GM21723 (cell line): Measurements from ENCODE around the gene CFAP74.

ENCODE experiments used
- ATAC-seq: cut with Tn5 transposase; IDR thresholded peaks from one replicate; pipeline ENCODE4 v1.9.1; 2021; ENCODE audit warnings: mild to moderate bottlenecking, moderate library complexity; ENCODE audit not compliant: unreplicated experiment

CFAP74 gene

DNA sequence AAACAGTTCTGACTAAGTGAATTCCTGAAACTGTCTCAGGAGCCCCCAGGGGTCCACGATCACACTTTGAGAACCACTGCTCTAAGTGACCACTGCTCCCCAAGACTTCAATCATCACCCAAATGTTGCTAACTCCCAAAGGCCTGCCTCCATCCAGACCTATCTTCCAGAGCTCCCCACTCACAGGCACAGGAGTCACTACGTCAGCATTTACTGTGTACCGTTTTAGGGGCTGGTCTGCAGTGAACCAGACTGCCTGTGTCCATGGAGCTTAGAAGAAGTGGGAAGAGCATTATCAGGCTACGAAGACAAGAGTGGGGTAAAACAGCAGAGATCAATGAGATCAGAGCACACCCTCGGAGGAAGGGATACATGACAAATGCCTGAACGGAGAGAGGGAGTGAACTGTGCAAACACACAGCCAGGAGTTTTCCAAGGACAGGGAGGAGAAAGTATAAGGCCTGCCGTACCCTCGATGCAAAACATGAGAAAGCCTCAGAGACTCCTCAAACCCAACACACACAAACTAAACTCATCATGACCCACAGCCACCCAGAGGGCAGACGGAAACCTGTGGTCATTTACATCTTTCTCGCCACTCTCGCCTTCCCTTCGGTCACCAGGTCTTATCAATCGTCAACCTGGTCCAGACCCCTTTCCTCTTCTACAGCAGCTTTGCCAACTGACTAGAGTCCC, 122.8 kb downstream of the CFAP74 start:
- ATAC-seq = no peak

DNA sequence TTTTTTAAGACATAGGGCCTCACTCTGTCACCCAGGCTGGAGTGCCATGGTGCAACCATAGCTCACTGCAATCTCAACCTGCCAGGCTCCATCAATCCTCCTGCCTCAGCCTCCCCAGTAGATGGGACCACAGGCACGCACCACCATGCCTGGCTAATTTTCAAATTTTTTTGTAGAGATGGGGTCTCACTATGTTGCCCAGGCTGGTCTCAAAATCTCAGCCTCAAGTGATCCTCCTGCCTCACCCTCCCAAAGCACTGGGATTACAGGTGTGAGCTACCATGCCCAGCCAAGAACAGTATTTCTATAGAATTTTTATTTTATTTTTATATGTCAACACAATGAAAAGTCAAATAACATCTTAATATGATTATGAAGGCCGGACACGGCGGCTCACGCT, 123.6 kb downstream of the CFAP74 start:
- ATAC-seq = no peak

DNA sequence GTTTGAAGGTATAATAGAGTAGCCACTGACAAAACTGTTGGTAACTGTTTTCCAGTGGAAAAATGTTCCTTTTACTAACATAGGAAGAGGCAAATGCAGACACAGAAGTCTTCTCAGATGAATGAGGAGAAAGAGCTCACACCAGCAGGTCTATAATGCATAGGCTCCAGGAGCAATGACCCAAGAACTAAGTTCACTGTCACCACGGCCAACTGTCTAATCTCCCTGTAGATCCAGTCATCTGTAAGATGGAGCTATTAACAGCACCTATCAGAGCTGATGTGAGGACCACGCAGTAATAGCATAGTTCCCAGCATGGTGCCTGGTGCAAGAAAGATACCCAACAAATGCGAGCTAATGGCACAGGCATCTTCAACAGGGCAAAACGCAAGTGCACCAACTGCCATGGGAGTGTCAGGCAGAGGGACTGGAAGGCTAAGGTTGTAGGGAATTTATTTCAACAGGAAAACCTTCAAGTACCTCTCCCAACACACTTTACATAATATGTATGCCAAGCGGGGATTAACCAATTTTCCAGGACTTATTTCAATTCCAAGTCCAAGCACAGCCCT, 125.6 kb downstream of the CFAP74 start:
- ATAC-seq = no peak

DNA sequence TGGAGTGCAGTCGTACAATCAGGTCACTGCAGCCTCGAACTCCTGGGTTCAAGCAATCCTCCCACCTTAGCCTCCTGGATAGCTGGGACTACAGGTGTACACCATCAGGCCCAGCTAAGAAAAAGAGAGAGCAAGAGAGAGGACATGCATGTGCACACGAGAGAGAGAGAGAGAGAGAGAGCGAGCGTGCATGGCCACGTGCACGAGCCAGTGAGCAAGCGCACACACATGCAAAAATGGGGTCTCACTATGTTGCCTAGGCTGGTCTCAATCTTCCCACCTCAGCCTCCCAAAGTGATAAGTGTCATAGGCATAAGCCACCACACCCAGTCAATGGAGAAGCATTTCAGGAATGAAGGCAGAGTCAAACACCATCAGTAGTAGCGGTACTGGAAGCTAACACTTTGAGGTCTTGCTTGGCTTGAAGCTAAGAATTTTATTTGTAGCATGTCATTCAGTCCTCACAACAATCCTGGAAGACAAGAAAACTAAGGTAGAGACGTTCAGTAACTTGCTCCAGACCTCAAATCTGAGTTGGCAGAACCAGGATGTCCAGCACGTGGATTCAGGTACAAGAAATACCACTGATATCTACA, 127.2 kb downstream of the CFAP74 start:
- no peak for ATAC-seq

DNA sequence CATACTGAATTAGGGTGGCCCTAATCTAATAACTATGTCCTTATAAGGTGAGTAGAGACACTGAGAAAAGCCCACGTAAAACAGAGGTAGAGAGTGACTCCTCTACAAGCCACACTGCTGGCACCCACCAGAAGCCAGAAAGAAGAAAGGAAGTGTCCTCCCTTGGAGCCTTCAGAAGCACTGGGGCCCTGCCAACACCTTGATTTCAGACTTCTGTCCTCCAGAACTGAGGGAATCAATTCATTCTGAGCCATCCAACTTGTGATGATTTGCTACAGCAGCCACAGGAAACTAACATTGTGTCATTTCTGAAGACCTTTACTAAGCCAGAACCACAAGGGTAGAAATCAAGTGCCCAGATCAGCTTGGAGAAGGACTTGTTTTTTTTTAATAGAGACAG, 127.7 kb downstream of the CFAP74 start:
- ATAC-seq = no peak

DNA sequence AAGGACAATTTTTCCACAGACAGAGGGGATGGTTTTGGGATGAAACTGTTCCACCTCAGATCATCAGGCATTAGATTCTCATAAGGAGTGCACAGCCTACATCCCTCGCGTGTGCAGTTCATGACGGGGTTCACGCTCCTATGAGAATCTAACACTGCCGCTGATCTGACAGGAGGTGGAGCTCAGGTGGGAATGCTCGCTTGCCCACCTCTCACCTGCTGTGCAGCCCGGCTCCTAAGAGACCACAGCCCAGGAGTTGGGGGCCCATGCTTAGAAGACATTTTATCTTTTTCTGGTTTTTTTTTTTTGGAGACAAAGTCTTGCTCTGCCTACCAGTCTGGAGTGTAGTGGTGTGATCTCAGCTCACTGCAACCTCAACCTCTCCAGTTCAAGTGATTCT, 128.7 kb downstream of the CFAP74 start:
- ATAC-seq = no peak

DNA sequence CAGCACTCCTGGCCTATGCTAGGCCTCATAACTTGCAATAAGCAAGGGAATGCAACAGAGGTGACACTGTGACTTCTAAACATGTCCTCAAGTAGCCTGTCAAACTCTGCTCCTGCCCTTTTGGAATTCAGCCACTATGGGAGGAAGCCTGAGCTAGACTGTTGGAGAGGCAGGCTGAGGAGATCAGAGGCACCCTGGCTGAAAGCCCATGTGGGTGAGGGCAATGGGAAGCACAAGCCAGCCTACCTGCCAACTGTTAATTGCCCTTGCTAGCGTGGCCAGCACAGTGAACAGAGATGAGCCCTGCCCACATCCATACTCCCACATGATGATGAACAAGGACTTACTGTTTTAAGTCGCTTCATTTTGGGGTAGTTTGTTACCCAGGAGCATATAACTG, 130.4 kb downstream of the CFAP74 start:
- no peak for ATAC-seq

DNA sequence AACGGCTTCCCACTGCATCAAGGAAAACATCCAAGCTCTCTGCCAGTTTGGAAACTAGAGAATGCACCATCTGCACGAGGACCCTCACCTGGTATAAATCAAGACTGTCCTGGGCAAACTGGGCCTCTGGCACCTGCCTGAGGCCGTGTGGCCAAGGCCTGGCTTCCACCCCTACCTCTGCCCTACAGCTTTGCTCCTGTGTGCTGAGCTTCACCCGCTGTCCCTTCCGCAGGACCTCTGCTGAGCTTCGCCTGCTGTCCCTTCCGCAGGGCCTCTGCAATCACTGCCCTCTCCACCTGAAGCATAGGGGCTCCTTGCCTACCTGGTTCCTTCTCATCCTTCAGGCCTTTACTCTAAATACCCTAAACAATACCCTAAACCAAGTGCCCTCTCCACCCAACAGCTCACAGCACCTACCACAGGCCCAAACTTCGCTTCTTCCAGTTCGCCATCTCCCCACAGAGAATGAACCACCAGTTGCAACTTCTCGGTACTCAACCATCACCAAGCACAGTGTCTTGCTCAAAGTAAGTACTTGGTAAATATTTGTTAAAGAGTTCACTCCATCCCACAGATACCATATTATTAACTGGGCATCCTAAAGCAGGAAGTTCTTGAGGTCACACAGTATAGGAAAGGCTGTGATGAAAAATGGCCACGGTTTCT, 131.1 kb downstream of the CFAP74 start:
- no peak for ATAC-seq
